ENCODE measurements around the gene AKIP1.

AKIP1 gene

GRCh38 chr11:8961401-8961800 is 50.4 kb downstream of the AKIP1 start:
- DNase-seq = no peak

- no peak for DNase-seq
Measured at GRCh38 chr11:8962841-8963240, 51.9 kb downstream of the AKIP1 start.

DNA sequence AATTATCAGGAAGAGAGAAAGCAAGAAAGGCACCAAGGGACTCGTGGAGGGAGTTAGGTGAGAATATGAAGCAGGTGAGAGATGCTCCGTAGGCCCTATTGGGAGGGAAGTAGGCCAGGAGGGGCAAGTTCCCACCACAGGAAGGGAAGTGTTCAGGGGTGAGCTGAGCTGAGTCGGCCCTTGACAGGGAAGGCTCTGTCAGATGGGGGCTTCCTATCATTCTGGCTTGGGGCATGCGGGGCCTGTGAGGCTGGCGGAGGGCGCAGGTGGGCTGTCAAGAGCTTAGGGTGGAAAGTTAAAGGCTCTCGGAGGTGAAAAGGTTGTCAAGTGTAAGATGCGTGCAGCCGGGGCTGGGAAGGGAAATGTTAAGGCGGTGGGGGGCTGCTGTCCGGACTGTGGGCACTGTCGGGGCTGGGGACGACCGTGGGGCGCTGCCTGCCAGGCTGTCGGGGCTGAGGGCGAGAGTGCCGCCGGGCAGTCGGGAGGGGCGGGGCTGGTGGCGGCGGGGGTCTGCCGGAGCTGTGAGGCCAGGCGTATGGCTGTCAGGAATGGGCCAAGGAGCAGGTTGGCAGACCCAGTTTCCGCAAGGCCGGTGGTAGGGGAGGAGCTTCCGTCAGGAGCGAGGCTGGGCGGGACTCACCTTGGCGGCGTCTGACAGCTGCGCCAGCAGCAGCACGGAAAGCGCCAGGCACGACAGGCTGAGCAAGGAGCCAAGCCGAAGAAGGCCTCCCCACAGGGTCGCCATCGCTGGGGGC is 52.8 kb downstream of the AKIP1 start:
- peak; percentile 42 to 78 for DNase-seq

- peak; percentile 80 to 89 for DNase-seq
Measured at GRCh38 chr11:8964324-8965320, 53.6 kb downstream of the AKIP1 start, which contains the start of gene TMEM9B. TMEM9B (minus strand) TSS chr11:8964442; CDS start chr11:8964313, 129 bp downstream.

DNA sequence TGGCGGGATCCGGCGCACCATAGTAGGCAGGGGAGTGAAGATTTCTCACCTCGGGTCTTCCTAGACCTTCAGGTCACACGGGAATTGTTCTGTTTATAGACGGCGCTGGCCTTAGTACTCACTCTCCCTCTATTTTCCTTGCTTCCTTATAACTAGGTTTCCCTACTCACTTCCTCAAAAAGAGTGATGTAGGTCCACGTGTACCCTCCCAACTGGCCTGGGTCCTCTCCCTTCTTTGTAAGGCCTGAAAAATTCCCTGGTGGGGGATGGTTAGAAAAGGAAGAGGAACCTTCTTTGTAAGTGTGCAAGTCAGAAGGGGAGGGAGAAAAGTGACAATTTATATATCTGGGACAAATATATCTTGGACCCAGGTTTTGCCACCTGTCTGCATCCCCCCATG is 56.2 kb downstream of the AKIP1 start:
- no peak for DNase-seq

All from SW 1271 (cell line).